ENCODE measurements around the gene CPA5. TPM values are rescaled to one million over a fixed set of nuclear protein-coding genes. Genes with fewer than 3 reads are reported as not detected.
A peak's percentile ranks its signal among the peaks of the same experiment; 100 is the strongest.

CPA5 gene
- total and polyA plus RNA-seq, 4 experiments from 2014 or later, result 12.3 to 23.7 TPM; not detected in 2

GRCh38 chr7:130360518-130360917 is 15.9 kb downstream of the CPA5 start:
- H3K27me3 Mint-ChIP-seq, result peaks cover 3 to 5% of the 10 kb centered on the region in 2 donors
- DNase-seq, result no peak
- Histone ChIP-seq H3K36me3 (ENCODE audit: insufficient read depth, low read length) (no peaks in the 10 kb centered on the region), H3K4me3 (ENCODE audit: low read length in 2 of 2) (no peak overlapping the region), H3K27me3 (ENCODE audit: insufficient read depth, low read length) (no peaks in the 10 kb centered on the region), H3K4me1 (ENCODE audit: insufficient read depth, low read length) (no peaks in the 10 kb centered on the region), H3K27ac (ENCODE audit: low read depth, low read length) (no peak overlapping the region), H3K9me3 (ENCODE audit: control insufficient read depth in 1 of 2, low read length in 2 of 2) (peaks cover 0 to 4% of the 10 kb centered on the region in 2 donors)
- no peak overlapping the region for H3K27ac Mint-ChIP-seq
- ChIA-PET CTCF (ENCODE audit: partially characterized antibody) (no interaction called here), POLR2A (ENCODE audit: partially characterized antibody) (no interaction called here)
- H3K4me3 Mint-ChIP-seq, result no peak overlapping the region
- peaks cover 0 to 4% (median 0%) of the 10 kb centered on the region in 4 donors for H3K4me1 Mint-ChIP-seq
- peaks cover 0 to 18% (median 12%) of the 10 kb centered on the region in 8 donors for H3K9me3 Mint-ChIP-seq
- intact Hi-C loops (cut with micrococcal nuclease), result no loop called here
- peaks cover 0 to 7% of the 10 kb centered on the region in 2 donors for H3K36me3 Mint-ChIP-seq

- Mint-ChIP-seq H3K36me3 (peaks cover 0 to 7% of the 10 kb centered on the region in 2 donors), H3K27me3 (peaks cover 3% of the 10 kb centered on the region in 2 donors), H3K27ac (no peak overlapping the region), H3K4me3 (no peak overlapping the region), H3K4me1 (peaks cover 0 to 7% (median 0%) of the 10 kb centered on the region in 4 donors), H3K9me3 (peaks cover 0 to 18% (median 12%) of the 10 kb centered on the region in 8 donors)
- H3K27me3 ChIP-seq (ENCODE audit: insufficient read depth, low read length), result no peaks in the 10 kb centered on the region
- intact Hi-C loops (cut with micrococcal nuclease), result no loop called here
- DNase-seq, result no peak
- H3K4me1 ChIP-seq (ENCODE audit: insufficient read depth, low read length), result no peaks in the 10 kb centered on the region
- CTCF ChIA-PET (ENCODE audit: partially characterized antibody), result no interaction called here
- H3K36me3 ChIP-seq (ENCODE audit: insufficient read depth, low read length), result no peaks in the 10 kb centered on the region
- POLR2A ChIA-PET (ENCODE audit: partially characterized antibody), result no interaction called here
- peaks cover 0 to 4% of the 10 kb centered on the region in 2 donors for H3K9me3 ChIP-seq (ENCODE audit: control insufficient read depth in 1 of 2, low read length in 2 of 2)
- H3K27ac ChIP-seq (ENCODE audit: low read depth, low read length), result no peak overlapping the region
- H3K4me3 ChIP-seq (ENCODE audit: low read length in 2 of 2), result no peak overlapping the region
Observed at GRCh38 chr7:130361681-130362080, 17.1 kb downstream of the CPA5 start.

- CTCF ChIA-PET (ENCODE audit: partially characterized antibody), result no interaction called here
- Mint-ChIP-seq H3K9me3 (peaks cover 0 to 18% (median 12%) of the 10 kb centered on the region in 8 donors), H3K27ac (no peak overlapping the region), H3K4me1 (peaks cover 0 to 13% (median 3%) of the 10 kb centered on the region in 4 donors), H3K4me3 (no peak overlapping the region), H3K36me3 (peaks cover 0 to 7% of the 10 kb centered on the region in 2 donors), H3K27me3 (peaks cover 3% of the 10 kb centered on the region in 2 donors)
- Histone ChIP-seq H3K9me3 (ENCODE audit: control insufficient read depth in 1 of 2, low read length in 2 of 2) (peaks cover 0 to 4% of the 10 kb centered on the region in 2 donors), H3K4me3 (ENCODE audit: low read length in 2 of 2) (no peak overlapping the region), H3K27ac (ENCODE audit: low read depth, low read length) (no peak overlapping the region), H3K27me3 (ENCODE audit: insufficient read depth, low read length) (no peaks in the 10 kb centered on the region), H3K4me1 (ENCODE audit: insufficient read depth, low read length) (no peaks in the 10 kb centered on the region), H3K36me3 (ENCODE audit: insufficient read depth, low read length) (no peaks in the 10 kb centered on the region)
- POLR2A ChIA-PET (ENCODE audit: partially characterized antibody), result no interaction called here
- no peak for DNase-seq
- intact Hi-C loops (cut with micrococcal nuclease), result no loop called here
Observed at GRCh38 chr7:130362251-130362816, 17.7 kb downstream of the CPA5 start.

GRCh38 chr7:130363026-130363847 is 18.6 kb downstream of the CPA5 start:
- POLR2A ChIA-PET (ENCODE audit: partially characterized antibody), result no interaction called here
- no peak overlapping the region for H3K27ac Mint-ChIP-seq

GRCh38 chr7:130364451-130364850 is 19.8 kb downstream of the CPA5 start:
- H3K27ac ChIP-seq (ENCODE audit: low read depth, low read length), result no peak overlapping the region
- Mint-ChIP-seq H3K4me1 (peaks cover 2 to 26% (median 9%) of the 10 kb centered on the region in 4 donors), H3K27me3 (peaks cover 3% of the 10 kb centered on the region in 2 donors), H3K36me3 (peaks cover 0 to 4% of the 10 kb centered on the region in 2 donors), H3K9me3 (peaks cover 0 to 11% (median 10%) of the 10 kb centered on the region in 8 donors), H3K27ac (no peak overlapping the region), H3K4me3 (no peak overlapping the region)
- ChIA-PET POLR2A (ENCODE audit: partially characterized antibody) (no interaction called here), CTCF (ENCODE audit: partially characterized antibody) (no interaction called here)
- H3K27me3 ChIP-seq (ENCODE audit: insufficient read depth, low read length), result no peaks in the 10 kb centered on the region
- intact Hi-C loops (cut with micrococcal nuclease), result no loop called here
- H3K4me1 ChIP-seq (ENCODE audit: insufficient read depth, low read length), result no peaks in the 10 kb centered on the region
- DNase-seq, result no peak
- peaks cover 0 to 4% of the 10 kb centered on the region in 2 donors for H3K9me3 ChIP-seq (ENCODE audit: control insufficient read depth in 1 of 2, low read length in 2 of 2)
- H3K36me3 ChIP-seq (ENCODE audit: insufficient read depth, low read length), result no peaks in the 10 kb centered on the region
- H3K4me3 ChIP-seq (ENCODE audit: low read length in 2 of 2), result no peak overlapping the region

More at GRCh38 chr7:130363026-130363847, 18.6 kb downstream of the CPA5 start:
- Histone ChIP-seq H3K9me3 (ENCODE audit: control insufficient read depth in 1 of 2, low read length in 2 of 2) (peaks cover 0 to 4% of the 10 kb centered on the region in 2 donors), H3K27ac (ENCODE audit: low read depth, low read length) (no peak overlapping the region), H3K27me3 (ENCODE audit: insufficient read depth, low read length) (no peaks in the 10 kb centered on the region), H3K36me3 (ENCODE audit: insufficient read depth, low read length) (no peaks in the 10 kb centered on the region), H3K4me3 (ENCODE audit: low read length in 2 of 2) (no peak overlapping the region), H3K4me1 (ENCODE audit: insufficient read depth, low read length) (no peaks in the 10 kb centered on the region)
- Mint-ChIP-seq H3K27me3 (peaks cover 3% of the 10 kb centered on the region in 2 donors), H3K4me3 (peak overlapping the region in 1 of 8 donors; percentile 54), H3K4me1 (peaks cover 0 to 14% (median 3%) of the 10 kb centered on the region in 4 donors), H3K9me3 (peaks cover 0 to 18% (median 12%) of the 10 kb centered on the region in 8 donors), H3K36me3 (peaks cover 0 to 7% of the 10 kb centered on the region in 2 donors)
- CTCF ChIA-PET (ENCODE audit: partially characterized antibody), result no interaction called here
- intact Hi-C loops (cut with micrococcal nuclease), result no loop called here
- DNase-seq, result no peak

- intact Hi-C loops (cut with micrococcal nuclease), result no loop called here
- ChIA-PET CTCF (ENCODE audit: partially characterized antibody) (no interaction called here), POLR2A (ENCODE audit: partially characterized antibody) (no interaction called here)
- Histone ChIP-seq H3K27me3 (ENCODE audit: insufficient read depth, low read length) (no peaks in the 10 kb centered on the region), H3K27ac (ENCODE audit: low read depth, low read length) (no peak overlapping the region), H3K4me1 (ENCODE audit: insufficient read depth, low read length) (no peaks in the 10 kb centered on the region), H3K4me3 (ENCODE audit: low read length in 2 of 2) (no peak overlapping the region), H3K9me3 (ENCODE audit: control insufficient read depth in 1 of 2, low read length in 2 of 2) (peaks cover 0 to 4% of the 10 kb centered on the region in 2 donors), H3K36me3 (ENCODE audit: insufficient read depth, low read length) (no peaks in the 10 kb centered on the region)
- Mint-ChIP-seq H3K27me3 (peaks cover 3% of the 10 kb centered on the region in 2 donors), H3K9me3 (peaks cover 0 to 8% (median 5%) of the 10 kb centered on the region in 8 donors), H3K4me1 (peaks cover 8 to 32% (median 10%) of the 10 kb centered on the region in 4 donors), H3K27ac (peak overlapping the region in 2 of 7 donors; percentile 32 to 52), H3K4me3 (peak overlapping the region in 1 of 8 donors; percentile 71), H3K36me3 (peaks cover 0 to 4% of the 10 kb centered on the region in 2 donors)
- no peak for DNase-seq
Observed at GRCh38 chr7:130365088-130365487, 20.5 kb downstream of the CPA5 start.

Data from CD4-positive, alpha-beta memory T cell (primary cell).